HepG2 (cell line): ENCODE results near the gene CEBPB. TPM values are rescaled to one million over a fixed set of nuclear protein-coding genes. Genes with fewer than 3 reads are reported as not detected.
A peak's percentile ranks its signal among the peaks of the same experiment; 100 is the strongest.

Source experiments
- CEBPB ChIP-seq: IDR thresholded peaks from 2 replicates; pipeline ENCODE4 v1.6.1; 2011; ENCODE audit warnings: low read depth, low read length, improper control_type of control experiment, borderline replicate concordance
- DZIP1 ChIP-seq: sonication (generic); formaldehyde crosslinking; IDR thresholded peaks from 2 replicates; pipeline ENCODE4 v1.5.0; 2020; ENCODE audit warnings: mild to moderate bottlenecking, missing genetic modification reagents
- ETV5 ChIP-seq: IDR thresholded peaks from 2 replicates; pipeline ENCODE4 v1.6.1; 2018; ENCODE audit warnings: missing biosample characterization, missing genetic modification reagents, inconsistent platforms, borderline replicate concordance
- GABPB1 ChIP-seq: IDR thresholded peaks from 2 replicates; pipeline ENCODE4 v1.6.1; 2016; ENCODE audit warnings: mild to moderate bottlenecking, missing genetic modification reagents, moderate library complexity, missing compliant biosample characterization
- GATAD2A ChIP-seq: IDR thresholded peaks from 2 replicates; pipeline ENCODE4 v1.6.1; 2016
- HDAC1 ChIP-seq: sonication (generic); formaldehyde crosslinking; IDR thresholded peaks from 2 replicates; pipeline ENCODE4 v1.5.1; 2020; ENCODE audit warnings: mild to moderate bottlenecking, missing genetic modification reagents
- HMG20A ChIP-seq: IDR thresholded peaks from 2 replicates; pipeline ENCODE4 v1.6.1; 2016; ENCODE audit warnings: borderline replicate concordance
- HNRNPL ChIP-seq: fragments of 200-400 bp; formaldehyde crosslinking; IDR thresholded peaks from 2 replicates; pipeline ENCODE4 v1.6.1; 2017; ENCODE audit warnings: mild to moderate bottlenecking, low read depth, low read length
- KDM3A ChIP-seq: IDR thresholded peaks from 2 replicates; pipeline ENCODE4 v1.6.1; 2018; ENCODE audit warnings: low read depth, missing compliant biosample characterization
- MIER2 ChIP-seq: IDR thresholded peaks from 2 replicates; pipeline ENCODE4 v1.6.1; 2016; ENCODE audit warnings: missing biosample characterization, missing genetic modification reagents
- NRL ChIP-seq: sonication (generic); formaldehyde crosslinking; IDR thresholded peaks from 2 replicates; pipeline ENCODE4 v1.5.0; 2020; ENCODE audit warnings: missing genetic modification reagents, mild to moderate bottlenecking, moderate library complexity, borderline replicate concordance
- PHF21A ChIP-seq: sonication (generic); formaldehyde crosslinking; IDR thresholded peaks from 2 replicates; pipeline ENCODE4 v1.5.0; 2020; ENCODE audit warnings: mild to moderate bottlenecking, missing genetic modification reagents
- SMYD3 ChIP-seq: sonication (generic); formaldehyde crosslinking; IDR thresholded peaks from 2 replicates; pipeline ENCODE4 v1.8.1; 2023; ENCODE audit warnings: mild to moderate bottlenecking, missing genetic modification reagents
- SP2 ChIP-seq: sonication (generic); formaldehyde crosslinking; IDR thresholded peaks from 2 replicates; pipeline ENCODE4 v1.5.1; 2020; ENCODE audit warnings: mild to moderate bottlenecking, missing genetic modification reagents
- TBX2 ChIP-seq: sonication (generic); formaldehyde crosslinking; IDR thresholded peaks from 2 replicates; pipeline ENCODE4 v1.5.0; 2020; ENCODE audit warnings: missing genetic modification reagents, mild to moderate bottlenecking, borderline replicate concordance
- TBX3 ChIP-seq: fragments of 450-650 bp; IDR thresholded peaks from 2 replicates; pipeline ENCODE4 v1.6.1; 2017; ENCODE audit warnings: antibody characterized with exemption, mild to moderate bottlenecking, inconsistent platforms, borderline replicate concordance
- UBTF ChIP-seq: sonication (generic); formaldehyde crosslinking; IDR thresholded peaks from 2 replicates; pipeline ENCODE4 v1.4.0; 2020; ENCODE audit warnings: mild to moderate bottlenecking, missing genetic modification reagents
- XBP1 ChIP-seq: sonication (generic); formaldehyde crosslinking; IDR thresholded peaks from 2 replicates; pipeline ENCODE4 v1.5.0; 2020; ENCODE audit warnings: missing genetic modification reagents
- ZNF687 ChIP-seq: sonication (generic); formaldehyde crosslinking; IDR thresholded peaks from 2 replicates; pipeline ENCODE4 v1.5.1; 2020; ENCODE audit warnings: mild to moderate bottlenecking, missing genetic modification reagents, moderate library complexity
- ZNF891 ChIP-seq: sonication (generic); formaldehyde crosslinking; IDR thresholded peaks from 2 replicates; pipeline ENCODE4 v1.5.0; 2020; ENCODE audit warnings: mild to moderate bottlenecking, missing genetic modification reagents
- polyA plus RNA-seq, 8 experiments: library from polyadenylated mRNA; depleted of rRNA in 3 of 8; stranded (reverse) in 7 of 8; unstranded in 1 of 8; fragments of >200 nt; fragmentation: Illumina TruSeq in 4 of 8; extraction: Trizol in 4 of 8; gene quantifications; 2 replicates each; pipeline versions ENCODE4 v1.2.1 to v1.2.3, GENCODE V29; 2011 to 2016; ENCODE audit warnings: low read depth in 4 of 8, missing spikeins in 1 of 8, mixed read lengths in 1 of 8; ENCODE audit not compliant: insufficient read depth in 1 of 8
- total RNA-seq, 5 experiments: library from RNA; depleted of rRNA; stranded (reverse); fragments of >200 nt; fragmentation: Illumina TruSeq; extraction: Trizol; gene quantifications; 2 replicates each; pipeline ENCODE4 v1.2.3, GENCODE V29; 2016; ENCODE audit warnings: low read depth in 1 of 5

CEBPB gene
- total and polyA plus RNA-seq, 2 of the 13 experiments (the other 11 are each of a cell fraction or from before 2014, with no cell fraction given): 18.5 to 28.2 TPM

GRCh38 chr20:50221501-50222308 lies 31.1 kb downstream of the CEBPB start (continued):
- TF ChIP-seq DZIP1 (peak; percentile 56; the same call in 1 of the 2 replicates), HNRNPL (0 out of 2 replicates have a peak, but pooled peaks have one; percentile 31), UBTF (peak; percentile 53; the same call in 1 of the 2 replicates), PHF21A (CRISPR knock-in tag) (0 out of 2 replicates have a peak, but pooled peaks have one; percentile 24), MIER2 (no peak), XBP1 (no peak), GATAD2A (CRISPR knock-in tag) (peak; percentile 64), SP2 (CRISPR knock-in tag) (no peak), HDAC1 (CRISPR knock-in tag) (0 out of 2 replicates have a peak, but pooled peaks have one; percentile 40), ZNF687 (CRISPR knock-in tag) (peak; percentile 39; the same call in 1 of the 2 replicates), SMYD3 (CRISPR knock-in tag) (no peak), KDM3A (peak; percentile 24; the same call in 1 of the 2 replicates), GABPB1 (CRISPR knock-in tag) (peak; percentile 33; the same call in 1 of the 2 replicates), ETV5 (peak; percentile 39), CEBPB (peak; percentile 90), TBX2 (CRISPR knock-in tag) (no peak), HMG20A (CRISPR knock-in tag) (peak; percentile 41; the same call in 1 of the 2 replicates), TBX3 (no peak), NRL (CRISPR knock-in tag) (peak; percentile 66; the same call in 1 of the 2 replicates), ZNF891 (CRISPR knock-in tag) (0 out of 2 replicates have a peak, but pooled peaks have one; percentile 25)
